Caco-2 (cell line): ENCODE results near the gene ADGB. TPM values are rescaled to one million over a fixed set of nuclear protein-coding genes. Genes with fewer than 3 reads are reported as not detected.
"Not testable (repeated sequence)": the region's sequence is repeated elsewhere in the genome, so short reads cannot be mapped to it uniquely, and the experiment has no call there.

ENCODE experiments used
- BruUV-seq: library from RNA; stranded (reverse); fragments of 400-500 nt; replicated peaks from 2 replicates; lab custom pipeline; 2021; lab: Mats Ljungman, UMichigan
- CTCF ChIA-PET: fragments of 300-600 bp; sonication (Branson Sonifier 250); formaldehyde crosslinking; loops from one replicate; lab custom pipeline; 2022; ENCODE audit warnings: antibody characterized with exemption; lab: Charles Lee
- POLR2A ChIA-PET: fragments of 300-600 bp; sonication (Branson Sonifier 250); formaldehyde crosslinking; loops from one replicate; lab custom pipeline; 2022; ENCODE audit warnings: antibody characterized with exemption; lab: Charles Lee
- DNase-seq, 2 experiments: peaks; one replicate each; pipeline versions ENCODE4 v3.0.0 to v3.0.0-alpha.2; 2020 to 2022
- H3K27me3 ChIP-seq: replicated peaks from 2 replicates; pipeline ENCODE4 v1.6.0; 2011; ENCODE audit warnings: low read length; ENCODE audit not compliant: control insufficient read depth, insufficient read depth
- H3K36me3 ChIP-seq: 2 replicates; pipeline ENCODE4 v1.5.1; 2011; ENCODE audit warnings: low read length; ENCODE audit not compliant: control insufficient read depth, insufficient read depth
- H3K4me1 ChIP-seq: fragments of 250-450 bp; sonication (Bioruptor Pico); 2 replicates; pipeline ENCODE4 v1.5.1; 2020; ENCODE audit warnings: mild to moderate bottlenecking
- H3K4me3 ChIP-seq: 2 replicates; pipeline ENCODE4 v1.5.1; 2011; ENCODE audit warnings: low read depth, mild to moderate bottlenecking, control low read depth, low read length
- H3K9me3 ChIP-seq: fragments of 250-450 bp; sonication (Bioruptor Pico); 2 replicates; pipeline ENCODE4 v1.5.1; 2020; ENCODE audit warnings: mild to moderate bottlenecking, moderate library complexity
- H3K27ac Mint-ChIP-seq: one replicate; pipeline ENCODE4 v1.8.0; 2022; ENCODE audit warnings: mixed read lengths; ENCODE audit not compliant: unreplicated experiment
- H3K27me3 Mint-ChIP-seq: one replicate; pipeline ENCODE4 v1.8.0; 2022; ENCODE audit warnings: mixed read lengths; ENCODE audit not compliant: insufficient read depth, unreplicated experiment
- H3K36me3 Mint-ChIP-seq: one replicate; pipeline ENCODE4 v1.8.0; 2022; ENCODE audit warnings: mild to moderate bottlenecking, mixed read lengths; ENCODE audit not compliant: insufficient read depth, unreplicated experiment
- H3K4me1 Mint-ChIP-seq: one replicate; pipeline ENCODE4 v1.8.0; 2022; ENCODE audit warnings: low read depth, mixed read lengths; ENCODE audit not compliant: unreplicated experiment
- H3K4me3 Mint-ChIP-seq: one replicate; pipeline ENCODE4 v1.8.0; 2022; ENCODE audit warnings: mild to moderate bottlenecking, moderate library complexity, mixed read lengths; ENCODE audit not compliant: unreplicated experiment
- H3K9me3 Mint-ChIP-seq: one replicate; pipeline ENCODE4 v1.8.0; 2022; ENCODE audit warnings: mixed read lengths; ENCODE audit not compliant: unreplicated experiment
- intact Hi-C: fragments of 100-400 bp; cut with micrococcal nuclease; formaldehyde crosslinking; loops from one replicate; pipeline ENCODE4 v1.10.0; 2022; ENCODE audit not compliant: unreplicated experiment
- total RNA-seq: library from RNA; stranded (reverse); gene quantifications from 2 replicates; pipeline ENCODE4 v1.2.3, GENCODE V29; 2022
- TF ChIP-seq, protein P1 (sequence below), 2 experiments: fragments of 200-600 bp in 1 of 2; IDR thresholded peaks; 1 replicate in 1 of 2; 2 replicates in 1 of 2; pipeline versions ENCODE4 v1.5.1 to v1.8.0; 2011 to 2022; ENCODE audit warnings: antibody characterized with exemption in 1 of 2, control low read depth in 1 of 2, inconsistent platforms in 1 of 2, low read depth in 1 of 2, low read length in 1 of 2, mild to moderate bottlenecking in 1 of 2, moderate library complexity in 1 of 2; ENCODE audit not compliant: insufficient read depth in 1 of 2, severe bottlenecking in 1 of 2, unreplicated experiment in 1 of 2

ADGB gene
- total RNA-seq, 1 experiment from 2014 or later: not detected

DNA sequence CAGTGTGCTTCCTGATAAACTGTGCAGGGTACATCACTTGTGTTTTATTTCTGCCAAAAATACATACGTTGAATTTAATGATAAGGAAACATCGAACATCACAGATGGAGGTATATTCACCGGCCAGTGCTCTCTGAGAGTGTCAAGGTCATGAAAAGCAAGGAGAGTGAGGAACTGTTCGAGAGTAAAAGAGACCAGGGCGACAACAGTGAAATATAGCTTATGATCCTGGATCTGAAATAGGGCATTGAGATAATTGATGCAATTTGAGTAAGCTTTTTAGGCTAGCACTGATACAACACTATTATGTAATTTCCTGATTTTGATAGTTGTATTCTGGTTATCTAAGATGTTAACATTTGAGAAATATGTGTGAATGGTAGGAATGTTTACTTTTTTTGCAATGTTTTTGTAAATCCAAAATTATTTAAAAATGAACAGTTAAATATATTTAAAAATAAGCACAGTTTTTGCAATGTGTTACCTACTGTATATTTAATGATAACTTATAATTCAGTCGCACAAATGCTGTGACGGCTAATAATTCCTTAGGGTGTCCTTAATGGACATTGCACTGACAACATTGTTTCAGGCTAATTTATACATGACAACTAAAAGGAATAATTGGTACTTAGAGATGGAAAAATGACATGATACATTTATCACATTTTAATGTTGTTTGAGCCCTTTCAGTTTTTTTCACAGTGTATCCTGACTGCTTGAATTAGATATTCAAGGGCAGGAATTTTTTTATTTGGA is 45.2 kb upstream of the ADGB start:
- no peaks in the 10 kb centered on the region for H3K27me3 Mint-ChIP-seq

DNA sequence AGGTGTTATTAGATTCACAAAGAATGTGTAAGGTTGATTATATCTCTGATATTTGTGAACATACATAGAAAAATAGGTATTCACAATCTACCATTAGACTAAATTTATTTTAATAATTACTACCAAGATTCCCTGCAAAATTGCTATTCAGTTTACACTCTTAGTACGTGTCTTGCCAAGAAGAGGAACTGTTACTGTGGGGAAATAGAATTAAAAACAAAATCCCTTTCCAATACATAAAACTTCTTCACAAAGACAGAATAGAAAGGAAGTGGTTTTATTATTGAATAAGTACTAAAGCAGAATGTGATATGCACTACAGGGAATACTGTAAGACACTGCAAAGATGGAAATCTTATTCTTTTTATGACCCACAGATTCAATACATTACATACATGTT is 38.2 kb upstream of the ADGB start:
- Mint-ChIP-seq H3K27me3 (peaks cover 3% of the 10 kb centered on the region), H3K36me3 (no peaks in the 10 kb centered on the region), H3K4me1 (no peaks in the 10 kb centered on the region), H3K9me3 (no peaks in the 10 kb centered on the region), H3K4me3 (no peak overlapping the region), H3K27ac (no peak overlapping the region)
- Histone ChIP-seq H3K27me3 (no peaks in the 10 kb centered on the region), H3K4me3 (no peak overlapping the region), H3K9me3 (no peaks in the 10 kb centered on the region), H3K4me1 (no peaks in the 10 kb centered on the region), H3K36me3 (no peaks in the 10 kb centered on the region)
- intact Hi-C loops: no loop called here
- no peak for DNase-seq
- ChIA-PET CTCF (no interaction called here), POLR2A (no interaction called here)
- BruUV-seq: no TSS peak
- TF ChIP-seq, protein P1, sequence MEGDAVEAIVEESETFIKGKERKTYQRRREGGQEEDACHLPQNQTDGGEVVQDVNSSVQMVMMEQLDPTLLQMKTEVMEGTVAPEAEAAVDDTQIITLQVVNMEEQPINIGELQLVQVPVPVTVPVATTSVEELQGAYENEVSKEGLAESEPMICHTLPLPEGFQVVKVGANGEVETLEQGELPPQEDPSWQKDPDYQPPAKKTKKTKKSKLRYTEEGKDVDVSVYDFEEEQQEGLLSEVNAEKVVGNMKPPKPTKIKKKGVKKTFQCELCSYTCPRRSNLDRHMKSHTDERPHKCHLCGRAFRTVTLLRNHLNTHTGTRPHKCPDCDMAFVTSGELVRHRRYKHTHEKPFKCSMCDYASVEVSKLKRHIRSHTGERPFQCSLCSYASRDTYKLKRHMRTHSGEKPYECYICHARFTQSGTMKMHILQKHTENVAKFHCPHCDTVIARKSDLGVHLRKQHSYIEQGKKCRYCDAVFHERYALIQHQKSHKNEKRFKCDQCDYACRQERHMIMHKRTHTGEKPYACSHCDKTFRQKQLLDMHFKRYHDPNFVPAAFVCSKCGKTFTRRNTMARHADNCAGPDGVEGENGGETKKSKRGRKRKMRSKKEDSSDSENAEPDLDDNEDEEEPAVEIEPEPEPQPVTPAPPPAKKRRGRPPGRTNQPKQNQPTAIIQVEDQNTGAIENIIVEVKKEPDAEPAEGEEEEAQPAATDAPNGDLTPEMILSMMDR (IDR thresholded peaks at IDR 0.05; ENCODE audit: insufficient read depth in 1 of 2, low read depth in 1 of 2, low read length in 1 of 2, severe bottlenecking in 1 of 2, unreplicated experiment in 1 of 2): no peak

More for the DNA sequence above, 45.2 kb upstream of the ADGB start:
- H3K36me3 ChIP-seq: no peaks in the 10 kb centered on the region
- no peak overlapping the region for H3K4me3 Mint-ChIP-seq
- ChIA-PET POLR2A (no interaction called here), CTCF (no interaction called here)
- H3K9me3 Mint-ChIP-seq: no peaks in the 10 kb centered on the region
- H3K27ac Mint-ChIP-seq: no peak overlapping the region
- no TSS peak for BruUV-seq
- intact Hi-C loops: no loop called here
- no peaks in the 10 kb centered on the region for H3K4me1 Mint-ChIP-seq
- H3K36me3 Mint-ChIP-seq: peaks cover 7% of the 10 kb centered on the region
- H3K9me3 ChIP-seq: no peaks in the 10 kb centered on the region
- H3K4me3 ChIP-seq: no peak overlapping the region
- no peaks in the 10 kb centered on the region for H3K27me3 ChIP-seq
- DNase-seq: no peak
- TF ChIP-seq, protein P1 (IDR thresholded peaks at IDR 0.05; ENCODE audit: insufficient read depth in 1 of 2, low read depth in 1 of 2, low read length in 1 of 2, severe bottlenecking in 1 of 2, unreplicated experiment in 1 of 2): no peak
- no peaks in the 10 kb centered on the region for H3K4me1 ChIP-seq

DNA sequence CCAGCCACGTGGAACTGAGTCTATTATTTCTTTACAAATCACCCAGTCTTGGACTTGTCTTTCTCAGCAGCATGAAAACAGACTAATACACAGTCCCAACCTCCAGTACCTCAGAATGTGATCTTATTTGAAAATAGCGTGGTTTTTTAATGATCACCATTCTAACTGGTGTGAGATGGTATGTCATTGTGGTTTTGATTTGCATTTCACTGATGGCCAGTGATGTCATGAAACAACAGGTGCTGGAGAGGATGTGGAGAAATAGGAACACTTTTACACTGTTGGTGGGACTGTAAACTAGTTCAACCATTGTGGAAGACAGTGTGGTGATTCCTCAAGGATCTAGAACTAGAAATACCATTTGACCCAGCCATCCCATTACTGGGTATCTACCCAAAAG is 32.1 kb upstream of the ADGB start:
- H3K27ac Mint-ChIP-seq, H3K4me3 ChIP-seq, H3K4me1 ChIP-seq, BruUV-seq, H3K27me3 Mint-ChIP-seq, DNase-seq, H3K4me3 Mint-ChIP-seq, H3K4me1 Mint-ChIP-seq, CTCF ChIA-PET, H3K9me3 Mint-ChIP-seq, intact Hi-C loops, POLR2A ChIA-PET, H3K27me3 ChIP-seq, H3K36me3 ChIP-seq, H3K9me3 ChIP-seq, H3K36me3 Mint-ChIP-seq: not testable (repeated sequence)

DNA sequence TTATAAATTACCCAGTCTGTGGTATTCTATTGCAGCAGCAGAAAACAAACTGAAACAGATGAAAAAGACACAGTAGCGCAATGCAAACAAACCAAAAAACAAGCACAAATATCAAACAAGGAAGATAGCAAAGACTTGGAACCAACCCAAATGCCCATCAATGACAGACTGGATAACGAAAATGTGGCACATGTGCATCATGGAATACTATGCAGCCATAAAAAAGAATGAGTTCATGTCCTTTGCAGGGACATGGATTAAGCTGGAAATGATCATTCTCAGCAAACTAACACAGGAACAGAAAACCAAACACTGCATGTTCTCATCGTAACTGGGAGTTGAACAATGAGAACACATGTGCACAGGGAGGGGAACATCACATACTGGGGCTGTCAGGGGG is 30.2 kb upstream of the ADGB start:
- POLR2A ChIA-PET, H3K36me3 ChIP-seq, DNase-seq, H3K4me3 ChIP-seq, H3K4me3 Mint-ChIP-seq, intact Hi-C loops, H3K36me3 Mint-ChIP-seq, H3K27me3 Mint-ChIP-seq, H3K4me1 ChIP-seq, CTCF ChIA-PET, BruUV-seq, H3K4me1 Mint-ChIP-seq, H3K9me3 Mint-ChIP-seq, H3K27ac Mint-ChIP-seq, H3K9me3 ChIP-seq, H3K27me3 ChIP-seq: not testable (repeated sequence)
